Measurements from ENCODE around the gene C1orf105.

C1orf105 gene

GRCh38 chr1:172443666-172444453 lies 23.4 kb downstream of the C1orf105 start, which contains the start of gene PIGC (continued):
- no peak; the same call in 1 of the 2 replicates for TF ChIP-seq ZNF639 (tag by site-specific recombination; IDR thresholded peaks at IDR 0.05)
- no peak for TF ChIP-seq ZNF792 (tag by site-specific recombination; IDR thresholded peaks at IDR 0.05)
- no peak for TF ChIP-seq OSR2 (tag by site-specific recombination; IDR thresholded peaks at IDR 0.05)
- no peak for TF ChIP-seq ZNF596 (tag by site-specific recombination; IDR thresholded peaks at IDR 0.05)
- no peak for TF ChIP-seq ZNF140 (tag by site-specific recombination; IDR thresholded peaks at IDR 0.05)
- TF ChIP-seq ZNF76 (tag by site-specific recombination; IDR thresholded peaks at IDR 0.05; ENCODE audit: borderline replicate concordance, low read depth), result 0 out of 2 replicates have a peak, but pooled peaks have one; percentile 40
- 0 out of 2 replicates have a peak, but pooled peaks have one; percentile 83 for TF ChIP-seq ZFP37 (tag by site-specific recombination; IDR thresholded peaks at IDR 0.05)
- TF ChIP-seq ZNF449 (tag by site-specific recombination; IDR thresholded peaks at IDR 0.05), result peak; percentile 21; the same call in 1 of the 2 replicates
- no peak for TF ChIP-seq ZNF791 (tag by site-specific recombination; IDR thresholded peaks at IDR 0.05)
- no peak for TF ChIP-seq ZNF777 (tag by site-specific recombination; IDR thresholded peaks at IDR 0.05; ENCODE audit: borderline replicate concordance)
- no peak for TF ChIP-seq ZNF707 (tag by site-specific recombination; IDR thresholded peaks at IDR 0.05)
- no peak for TF ChIP-seq HOXA7 (CRISPR knock-in tag; IDR thresholded peaks at IDR 0.05; ENCODE audit: borderline replicate concordance)
- peak; percentile 12; the same call in 1 of the 2 replicates for TF ChIP-seq ZNF10 (tag by site-specific recombination; IDR thresholded peaks at IDR 0.05)
- TF ChIP-seq ZBTB11 (tag by site-specific recombination; conservative IDR thresholded peaks at IDR 0.05; ENCODE audit: low read depth), result peak; percentile 97
- TF ChIP-seq ZNF362 (tag by site-specific recombination; IDR thresholded peaks at IDR 0.05), result no peak
- TF ChIP-seq GLI4 (tag by site-specific recombination; IDR thresholded peaks at IDR 0.05), result peak; percentile 40; the same call in 1 of the 2 replicates
- 0 out of 2 replicates have a peak, but pooled peaks have one; percentile 16 for TF ChIP-seq GLIS1 (tag by site-specific recombination; IDR thresholded peaks at IDR 0.05)
- TF ChIP-seq ZNF335 (tag by site-specific recombination; conservative IDR thresholded peaks at IDR 0.05), result peak; percentile 62
- TF ChIP-seq PRDM4 (tag by site-specific recombination; IDR thresholded peaks at IDR 0.05), result no peak
- TF ChIP-seq HIC1 (tag by site-specific recombination; IDR thresholded peaks at IDR 0.05), result no peak
- peak; percentile 80 for TF ChIP-seq ZNF2 (tag by site-specific recombination; IDR thresholded peaks at IDR 0.05)
- TF ChIP-seq ZNF558 (tag by site-specific recombination; IDR thresholded peaks at IDR 0.05), result no peak
- TF ChIP-seq ZNF585B (tag by site-specific recombination; IDR thresholded peaks at IDR 0.05), result no peak
- no peak for TF ChIP-seq ZBTB1 (tag by site-specific recombination; IDR thresholded peaks at IDR 0.05)
- no peak for TF ChIP-seq ZNF544 (tag by site-specific recombination; IDR thresholded peaks at IDR 0.05)
- TF ChIP-seq TRIM28 (IDR thresholded peaks at IDR 0.05; ENCODE audit: borderline replicate concordance, low read length), result no peak; the same call in 1 of the 2 replicates

Measured in HEK293 (cell line).